Stimulated activated CD4-positive, alpha-beta T cell treated with anti-CD3 and anti-CD28 coated beads, TNF-alpha, amount 100 ng/mL, for 24 hours (primary cell): ENCODE data around the gene TEKT4.
"Not testable (repeated sequence)": the region's sequence is repeated elsewhere in the genome, so short reads cannot be mapped to it uniquely, and the experiment has no call there.

Source experiments
- DNase-seq, 3 experiments: peaks; one replicate each; pipeline ENCODE4 v3.0.0-alpha.2; 2020; ENCODE audit warnings: low read depth in 3 of 3

TEKT4 gene

DNA sequence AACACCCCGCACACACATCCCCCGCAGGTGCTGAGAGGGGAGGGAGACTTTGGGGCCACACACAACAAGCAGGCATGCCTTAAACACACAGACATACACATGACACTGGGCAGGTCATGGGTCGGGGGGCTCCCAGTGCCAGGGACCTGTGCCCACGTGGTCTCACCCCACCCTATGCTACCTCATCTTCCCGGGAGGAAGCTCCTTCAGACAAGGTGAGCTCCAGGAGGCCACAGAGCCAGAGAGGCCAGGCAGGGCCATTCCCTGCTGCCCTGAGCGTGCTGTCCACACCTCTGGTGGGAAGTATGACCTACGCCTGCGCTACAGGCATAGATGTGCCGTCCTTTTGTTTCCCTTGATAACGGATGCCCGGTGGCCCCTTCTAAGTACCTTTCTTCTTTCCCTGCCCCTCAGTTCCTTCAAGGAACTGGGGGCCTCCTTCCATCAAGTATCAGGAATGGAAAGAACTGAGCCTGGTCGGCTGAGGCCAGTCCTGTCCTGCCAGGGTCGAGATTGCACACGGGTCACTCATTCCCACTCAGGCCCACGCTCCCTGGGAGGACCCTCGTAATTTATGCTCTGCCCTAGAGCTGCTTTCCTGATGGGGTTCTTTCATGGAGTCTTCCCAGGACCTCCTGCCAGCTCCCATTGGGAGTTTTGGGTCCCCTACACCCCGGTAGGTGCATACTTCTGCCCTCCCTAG is 4.7 kb downstream of the TEKT4 start:
- no peak for DNase-seq

DNA sequence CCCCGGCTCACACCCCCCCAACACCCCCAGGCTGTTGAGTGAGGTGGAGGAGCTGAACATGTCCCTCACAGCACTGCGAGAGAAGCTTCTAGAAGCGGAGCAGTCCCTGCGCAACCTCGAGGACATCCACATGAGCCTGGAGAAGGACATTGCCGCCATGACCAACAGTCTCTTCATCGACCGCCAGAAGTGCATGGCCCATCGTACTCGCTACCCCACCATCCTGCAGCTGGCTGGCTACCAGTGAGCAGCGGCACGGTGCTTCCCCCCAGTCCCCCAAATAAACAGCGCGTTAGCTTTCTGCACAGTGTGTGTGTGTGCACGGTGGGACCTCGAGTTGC is 5.3 kb downstream of the TEKT4 start:
- DNase-seq = no peak

DNA sequence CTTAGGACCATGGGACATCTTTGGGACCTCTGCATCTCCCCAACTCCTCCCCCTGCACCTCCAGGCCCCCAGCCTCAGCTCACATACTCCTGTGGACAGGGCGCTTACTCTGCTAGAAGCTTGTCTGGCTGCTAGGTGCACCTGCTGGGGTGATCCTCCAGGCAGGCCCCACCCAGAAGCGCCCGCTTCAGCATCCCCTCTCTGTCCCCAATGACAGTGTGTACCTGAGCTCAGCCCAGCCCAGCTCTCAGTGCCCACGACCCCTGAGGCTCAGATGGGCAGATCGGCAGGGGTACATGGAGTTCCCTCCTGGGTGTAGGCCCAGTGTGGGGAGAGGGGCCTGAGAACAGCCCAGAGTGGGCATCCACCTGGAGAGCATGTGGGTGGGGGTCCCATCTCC is 5.9 kb downstream of the TEKT4 start:
- no peak for DNase-seq

GRCh38 chr2:94878575-94878974 is 7.3 kb downstream of the TEKT4 start:
- DNase-seq = not testable (repeated sequence)

- no peak for DNase-seq
These were observed 8.2 kb downstream of the TEKT4 start for GRCh38 chr2:94879314-94879981.

DNA sequence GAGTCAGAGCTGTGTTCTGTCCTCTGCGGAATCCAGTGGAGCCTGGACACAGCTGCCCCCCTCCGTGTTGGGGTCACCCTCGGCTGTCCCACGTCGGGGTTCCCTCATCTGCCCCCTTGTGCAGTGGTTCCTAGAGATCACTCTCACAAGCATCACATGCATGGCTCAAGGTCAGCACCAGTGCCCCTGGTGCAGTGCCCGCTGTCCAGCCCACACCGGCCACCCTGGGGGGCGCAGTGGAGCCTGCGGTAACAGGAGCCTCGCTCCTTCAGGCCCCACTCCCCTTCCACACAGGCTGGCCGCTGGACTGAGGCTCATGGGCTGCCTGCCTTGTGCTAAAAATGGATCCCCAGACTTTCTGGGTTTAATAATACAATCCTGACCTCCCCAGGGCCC is 8.8 kb downstream of the TEKT4 start:
- no peak for DNase-seq

GRCh38 chr2:94880507-94880906 is 9.3 kb downstream of the TEKT4 start:
- no peak for DNase-seq

GRCh38 chr2:94881070-94881469 is 9.8 kb downstream of the TEKT4 start:
- DNase-seq = no peak

DNA sequence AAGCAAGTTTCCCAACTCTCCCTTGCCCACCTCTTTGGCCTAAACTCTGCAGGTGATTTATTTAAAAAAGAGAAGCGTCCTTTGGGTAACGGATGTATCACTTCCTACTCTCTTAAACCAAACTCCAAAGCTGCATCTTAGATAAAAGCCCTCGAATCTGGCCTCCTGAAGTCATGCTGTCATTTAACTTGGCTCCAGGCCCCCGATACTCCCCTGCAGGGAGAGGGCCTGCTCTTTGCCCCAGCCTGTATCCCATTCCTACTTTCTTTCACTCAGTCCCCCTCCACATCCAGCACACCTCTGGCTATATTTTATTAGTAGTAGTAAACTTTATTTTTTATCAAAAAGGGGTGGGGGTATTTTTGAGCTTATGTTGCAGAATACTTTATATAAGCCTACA is 19.0 kb downstream of the TEKT4 start:
- DNase-seq = no peak

GRCh38 chr2:94895273-94895672 is 24.0 kb downstream of the TEKT4 start:
- not testable (repeated sequence) for DNase-seq

DNA sequence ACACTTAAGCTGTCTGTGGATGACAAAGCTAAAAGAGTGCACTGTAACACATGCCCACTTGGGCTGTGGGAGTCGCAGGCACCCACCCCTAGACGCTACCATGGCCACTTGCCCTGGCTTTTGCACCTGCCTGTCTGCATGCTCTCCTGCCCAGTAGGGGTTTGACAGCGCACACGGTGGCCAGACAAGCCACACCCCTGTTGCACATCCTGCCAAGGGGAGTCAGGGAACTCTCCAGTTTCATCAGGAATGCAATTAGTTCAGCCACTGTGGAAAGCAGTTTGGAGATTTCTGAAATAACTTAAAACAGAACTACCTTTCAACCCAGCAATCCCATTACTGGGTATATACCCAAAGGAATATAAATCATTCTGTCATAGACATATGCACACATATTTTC is 35.7 kb downstream of the TEKT4 start:
- DNase-seq = not testable (repeated sequence)

GRCh38 chr2:94923196-94923595 is 52.0 kb downstream of the TEKT4 start:
- DNase-seq = no peak

- DNase-seq = not testable (repeated sequence)
These were observed 53.8 kb downstream of the TEKT4 start for GRCh38 chr2:94924999-94925398.
